IMR-90 (cell line): Measurements from ENCODE around the gene PRELID2. TPM values are rescaled to one million over a fixed set of nuclear protein-coding genes. Genes with fewer than 3 reads are reported as not detected.

ENCODE experiments used
- ATAC-seq: fragments of 200-7000 bp; cut with Tn5 transposase; 2 replicates; pipeline ENCODE4 v1.9.1; 2020; ENCODE audit warnings: low read depth, mild to moderate bottlenecking, moderate library complexity
- BruUV-seq: library from RNA; stranded (reverse); fragments of 400-500 nt; replicated peaks from 2 replicates; lab custom pipeline; 2021; lab: Mats Ljungman, UMichigan
- CTCF ChIA-PET: fragments of 300-600 bp; formaldehyde crosslinking; extraction: SDS; loops from one replicate; lab custom pipeline; 2021; ENCODE audit warnings: antibody characterized with exemption; lab: Yijun Ruan, JAX
- POLR2A ChIA-PET: fragments of 300-600 bp; sonication (Branson Sonifier 250); formaldehyde crosslinking; loops from one replicate; lab custom pipeline; 2022; ENCODE audit warnings: antibody characterized with exemption; ENCODE audit not compliant: unreplicated experiment; lab: Charles Lee
- DNase-seq: peaks from one replicate; pipeline ENCODE4 v3.0.0; 2013
- H2AFZ ChIP-seq: replicated peaks from 2 replicates; pipeline ENCODE3; 2013; ENCODE audit warnings: low read length, mild to moderate bottlenecking; ENCODE audit not compliant: poor library complexity
- H2AK5ac ChIP-seq: 2 replicates; pipeline ENCODE4 v1.6.1; 2013; ENCODE audit warnings: low read depth, low read length, inconsistent platforms
- H2AK9ac ChIP-seq: replicated peaks from 2 replicates; pipeline ENCODE3; 2013; ENCODE audit warnings: mild to moderate bottlenecking, low read depth, low read length, moderate library complexity; ENCODE audit not compliant: poor library complexity
- H2BK120ac ChIP-seq: 2 replicates; pipeline ENCODE4 v1.6.1; 2013; ENCODE audit warnings: low read depth, low read length, inconsistent platforms
- H2BK15ac ChIP-seq: 3 replicates; pipeline ENCODE4 v1.6.1; 2013; ENCODE audit warnings: low read depth, low read length, inconsistent platforms
- H2BK20ac ChIP-seq: 2 replicates; pipeline ENCODE4 v1.6.1; 2013; ENCODE audit warnings: low read depth, mild to moderate bottlenecking, inconsistent platforms, low read length, moderate library complexity
- H2BK5ac ChIP-seq: 2 replicates; pipeline ENCODE4 v1.6.1; 2013; ENCODE audit warnings: mild to moderate bottlenecking, low read depth, low read length, inconsistent platforms; ENCODE audit not compliant: poor library complexity, severe bottlenecking
- H3K14ac ChIP-seq: replicated peaks from 2 replicates; pipeline ENCODE4 v1.6.1; 2013; ENCODE audit warnings: low read depth, low read length, inconsistent platforms
- H3K18ac ChIP-seq: 2 replicates; pipeline ENCODE4 v1.6.1; 2013; ENCODE audit warnings: low read depth, low read length, control low read depth
- H3K23ac ChIP-seq: 2 replicates; pipeline ENCODE4 v1.6.1; 2013; ENCODE audit warnings: low read depth, low read length, inconsistent platforms
- H3K27ac ChIP-seq: 2 replicates; pipeline ENCODE4 v1.5.1; 2013; ENCODE audit warnings: mild to moderate bottlenecking, control low read depth, low read length; ENCODE audit not compliant: insufficient read depth
- H3K27me3 ChIP-seq: 2 replicates; pipeline ENCODE4 v1.6.1; 2013; ENCODE audit warnings: low read length; ENCODE audit not compliant: control insufficient read depth, insufficient read depth
- H3K36me3 ChIP-seq: 2 replicates; pipeline ENCODE4 v1.6.1; 2013; ENCODE audit warnings: low read length, mixed read lengths; ENCODE audit not compliant: control insufficient read depth, insufficient read depth
- H3K4ac ChIP-seq: 2 replicates; pipeline ENCODE4 v1.6.1; 2013; ENCODE audit warnings: low read depth, low read length, inconsistent platforms
- H3K4me1 ChIP-seq: 2 replicates; pipeline ENCODE4 v1.6.1; 2013; ENCODE audit warnings: low read length, mixed read lengths; ENCODE audit not compliant: control insufficient read depth, insufficient read depth
- H3K4me2 ChIP-seq: 2 replicates; pipeline ENCODE4 v1.6.1; 2013; ENCODE audit warnings: low read depth, mild to moderate bottlenecking, control low read depth, low read length, moderate library complexity
- H3K4me3 ChIP-seq: 2 replicates; pipeline ENCODE4 v1.5.1; 2013; ENCODE audit warnings: low read depth, mild to moderate bottlenecking, control low read depth, low read length, moderate library complexity; ENCODE audit not compliant: insufficient read depth
- H3K56ac ChIP-seq: 2 replicates; pipeline ENCODE4 v1.6.1; 2013; ENCODE audit warnings: low read length, inconsistent platforms; ENCODE audit not compliant: insufficient read depth; ENCODE audit errors: extremely low read depth
- H3K79me1 ChIP-seq, 2 experiments: 2 replicates each; pipeline ENCODE4 v1.6.1; 2013; ENCODE audit warnings: low read length in 2 of 2, inconsistent platforms in 1 of 2, low read depth in 1 of 2
- H3K9ac ChIP-seq: 2 replicates; pipeline ENCODE4 v1.6.1; 2013; ENCODE audit warnings: low read depth, low read length, control low read depth
- H3K9me1 ChIP-seq: 2 replicates; pipeline ENCODE4 v1.6.1; 2013; ENCODE audit warnings: low read length, inconsistent platforms; ENCODE audit not compliant: insufficient read depth
- H3K9me3 ChIP-seq: 2 replicates; pipeline ENCODE4 v1.6.1; 2013; ENCODE audit warnings: low read length; ENCODE audit not compliant: control insufficient read depth, insufficient read depth
- H4K20me1 ChIP-seq: 2 replicates; pipeline ENCODE4 v1.6.1; 2013; ENCODE audit warnings: low read length, inconsistent platforms; ENCODE audit not compliant: insufficient read depth
- H4K5ac ChIP-seq: 2 replicates; pipeline ENCODE4 v1.6.1; 2013; ENCODE audit warnings: mild to moderate bottlenecking, low read depth, low read length, control low read depth
- H4K8ac ChIP-seq, 2 experiments: 2 replicates each; pipeline ENCODE4 v1.6.1; 2013; ENCODE audit warnings: low read depth in 2 of 2, low read length in 2 of 2, control low read depth in 1 of 2, inconsistent platforms in 1 of 2
- H4K91ac ChIP-seq: 2 replicates; pipeline ENCODE4 v1.6.1; 2013; ENCODE audit warnings: low read depth, low read length, inconsistent platforms; ENCODE audit not compliant: insufficient read depth
- BHLHE40 ChIP-seq: fragments of 150-350 bp; IDR thresholded peaks from 2 replicates; pipeline ENCODE4 v1.6.1; 2016; ENCODE audit warnings: mild to moderate bottlenecking, low read depth, low read length
- ELK1 ChIP-seq: fragments of 150-350 bp; IDR thresholded peaks from 2 replicates; pipeline ENCODE4 v1.6.1; 2016; ENCODE audit warnings: low read depth, mild to moderate bottlenecking, low read length, moderate library complexity, borderline replicate concordance
- MAFK ChIP-seq: IDR thresholded peaks from 2 replicates; pipeline ENCODE4 v1.6.1; 2012; ENCODE audit warnings: low read depth, low read length, improper control_type of control experiment
- MXI1 ChIP-seq: IDR thresholded peaks from 2 replicates; pipeline ENCODE4 v1.6.1; 2012; ENCODE audit warnings: low read depth, mild to moderate bottlenecking, low read length, moderate library complexity, borderline replicate concordance
- NFE2L2 ChIP-seq: fragments of 150-350 bp; IDR thresholded peaks from 2 replicates; pipeline ENCODE4 v1.6.1; 2016; ENCODE audit warnings: low read depth, mild to moderate bottlenecking, low read length
- POLR2A ChIP-seq: IDR thresholded peaks from 2 replicates; pipeline ENCODE4 v1.6.1; 2012; ENCODE audit warnings: mild to moderate bottlenecking, low read depth, low read length
- RAD21 ChIP-seq: IDR thresholded peaks from 2 replicates; pipeline ENCODE4 v1.6.1; 2012; ENCODE audit warnings: low read length, improper control_type of control experiment
- RFX5 ChIP-seq: IDR thresholded peaks from 2 replicates; pipeline ENCODE4 v1.8.0; 2012; ENCODE audit warnings: low read depth, mild to moderate bottlenecking, low read length, moderate library complexity
- SMC3 ChIP-seq: fragments of 150-350 bp; IDR thresholded peaks from 2 replicates; pipeline ENCODE4 v1.6.1; 2016; ENCODE audit warnings: low read depth, mild to moderate bottlenecking, antibody characterized with exemption, low read length, moderate library complexity
- whole genome bisulfite sequencing, 2 experiments: methylation state at CpG; one replicate each; pipeline versions ENCODE4 v1.1.5 to v1.1.7; 2013; ENCODE audit warnings: missing lambda C conversion rate in 2 of 2; ENCODE audit not compliant: insufficient read length in 1 of 2; ENCODE audit errors: extremely low coverage in 2 of 2; 5-methylcytosine and 5-hydroxymethylcytosine counted together
- dilution Hi-C: fragments of 300-500 bp; cut with HindIII; formaldehyde crosslinking; loops from one replicate; pipeline ENCODE4 v1.14.3; 2018; ENCODE audit warnings: low sequenced_read_pairs; ENCODE audit not compliant: unreplicated experiment
- in situ Hi-C: fragments of 300-500 bp; cut with MboI; formaldehyde crosslinking; loops from 3 replicates; pipeline ENCODE4 v1.14.3; 2019; ENCODE audit warnings: low sequenced_read_pairs, inconsistent platforms, mixed read lengths
- intact Hi-C: fragments of 100-400 bp; cut with micrococcal nuclease; formaldehyde crosslinking; loops from 2 replicates; pipeline ENCODE4 v1.10.0; 2022
- polyA plus RNA-seq, 3 experiments: library from polyadenylated mRNA; depleted of rRNA; stranded (reverse); fragments of >200 nt; gene quantifications; 2 replicates each; pipeline ENCODE4 v1.2.3, GENCODE V29; 2012; ENCODE audit warnings: low replicate concordance in 1 of 3
- total RNA-seq: library from RNA; depleted of rRNA; stranded (reverse); fragments of >200 nt; gene quantifications from 2 replicates; pipeline ENCODE4 v1.2.3, GENCODE V29; 2012
- TF ChIP-seq, protein P1 (sequence below): conservative IDR thresholded peaks from 2 replicates; pipeline ENCODE4 v1.5.1; 2012; ENCODE audit warnings: mild to moderate bottlenecking, low read depth, low read length, improper control_type of control experiment

Gene PRELID2
- total and polyA plus RNA-seq, 2 of the 4 experiments (the other 2 are of a cell fraction): 4.9 to 8.6 TPM

DNA sequence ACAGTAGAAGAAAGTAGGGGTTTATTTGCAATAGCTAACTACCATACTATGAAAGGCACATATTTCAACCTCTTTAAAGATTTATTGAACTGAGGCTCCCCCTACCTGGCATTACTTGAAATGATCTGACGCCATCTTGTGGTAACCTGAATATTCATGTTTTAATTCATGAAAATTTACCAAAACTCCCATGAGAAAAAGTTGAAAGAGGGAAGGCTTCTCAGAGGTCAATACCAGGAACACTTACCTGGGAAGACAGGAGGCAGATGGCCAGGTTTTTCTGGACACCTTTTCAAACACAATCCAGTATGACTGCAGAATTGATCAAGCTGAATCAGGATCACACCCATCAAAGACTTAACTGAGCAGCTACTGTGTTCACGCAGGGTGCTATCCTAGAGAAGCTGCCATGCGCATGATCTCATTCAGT lies 9.4 kb downstream of the PRELID2 start:
- ATAC-seq: peak; percentile 84
- DNase-seq: peak; percentile 69

More for the DNA sequence above, 9.4 kb downstream of the PRELID2 start:
- intact Hi-C loops (loop anchor here (2.0 to 10.0 kb wide), 6 partner anchors 128 to 1621 kb away; no protein-coding TSS in a partner anchor), in situ Hi-C loops (no loop called here), dilution Hi-C loops (no loop called here)
- ChIA-PET POLR2A (no interaction called here), CTCF (interaction anchor here (0.6 to 1.4 kb wide), 9 partner anchors 9 to 1608 kb away, joined by 3 to 6 read pairs (median 4); no protein-coding TSS in a partner anchor)
- no CpG with 5 or more reads among the region's 3 CpGs for WGBS, 2 experiments
- BruUV-seq: no TSS peak
- Histone ChIP-seq H3K36me3 (no peaks in the 10 kb centered on the region), H2BK5ac (no peak overlapping the region), H3K56ac (no peak overlapping the region), H2BK20ac (no peak overlapping the region; the same call in 1 of the 2 replicates), H4K91ac (no peak overlapping the region), H3K9me3 (no peaks in the 10 kb centered on the region), H4K5ac (no peak overlapping the region), H3K23ac (no peak overlapping the region), H3K4me3 (no peak overlapping the region), H3K27me3 (no peaks in the 10 kb centered on the region), H2BK15ac (no peak overlapping the region), H3K79me1 (peaks cover 3 to 4% of the 10 kb centered on the region in 2 experiments; a peak in 2 of 4 replicates), H2AFZ (no peak overlapping the region), H2BK120ac (no peak overlapping the region), H4K8ac (no peak overlapping the region), H3K27ac (no peak overlapping the region), H3K14ac (no peak overlapping the region), H3K4me1 (peaks cover 4% of the 10 kb centered on the region), H3K9ac (no peak overlapping the region), H3K4ac (peak overlapping the region; percentile 63; the same call in 1 of the 2 replicates), H3K18ac (no peak overlapping the region), H4K20me1 (no peaks in the 10 kb centered on the region; the same call in 1 of the 2 replicates), H3K9me1 (no peaks in the 10 kb centered on the region), H3K4me2 (no peak overlapping the region), H2AK5ac (peak overlapping the region; percentile 29; the same call in 1 of the 2 replicates), H2AK9ac (no peak overlapping the region)
- TF ChIP-seq SMC3 (peak; percentile 81), RFX5 (no peak), POLR2A (0 out of 2 replicates have a peak, but pooled peaks have one; percentile 26), ELK1 (no peak), RAD21 (peak; percentile 81), BHLHE40 (no peak), MXI1 (no peak), MAFK (no peak), NFE2L2 (no peak)
- TF ChIP-seq, protein P1, sequence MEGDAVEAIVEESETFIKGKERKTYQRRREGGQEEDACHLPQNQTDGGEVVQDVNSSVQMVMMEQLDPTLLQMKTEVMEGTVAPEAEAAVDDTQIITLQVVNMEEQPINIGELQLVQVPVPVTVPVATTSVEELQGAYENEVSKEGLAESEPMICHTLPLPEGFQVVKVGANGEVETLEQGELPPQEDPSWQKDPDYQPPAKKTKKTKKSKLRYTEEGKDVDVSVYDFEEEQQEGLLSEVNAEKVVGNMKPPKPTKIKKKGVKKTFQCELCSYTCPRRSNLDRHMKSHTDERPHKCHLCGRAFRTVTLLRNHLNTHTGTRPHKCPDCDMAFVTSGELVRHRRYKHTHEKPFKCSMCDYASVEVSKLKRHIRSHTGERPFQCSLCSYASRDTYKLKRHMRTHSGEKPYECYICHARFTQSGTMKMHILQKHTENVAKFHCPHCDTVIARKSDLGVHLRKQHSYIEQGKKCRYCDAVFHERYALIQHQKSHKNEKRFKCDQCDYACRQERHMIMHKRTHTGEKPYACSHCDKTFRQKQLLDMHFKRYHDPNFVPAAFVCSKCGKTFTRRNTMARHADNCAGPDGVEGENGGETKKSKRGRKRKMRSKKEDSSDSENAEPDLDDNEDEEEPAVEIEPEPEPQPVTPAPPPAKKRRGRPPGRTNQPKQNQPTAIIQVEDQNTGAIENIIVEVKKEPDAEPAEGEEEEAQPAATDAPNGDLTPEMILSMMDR: peak; percentile 98
